Effector memory CD4-positive, alpha-beta T cell (primary cell): ENCODE data around the gene MYOM1.

Experiments used
- DNase-seq, 3 donors: peaks; one replicate each; pipeline ENCODE4 v3.0.0-alpha.2; 2020
- H3K27ac ChIP-seq: 2 replicates; pipeline ENCODE4 v1.7.0; 2013; ENCODE audit warnings: mild to moderate bottlenecking, low read length, moderate library complexity; ENCODE audit not compliant: insufficient read depth, poor library complexity, severe bottlenecking
- H3K27me3 ChIP-seq: replicated peaks from 2 replicates; pipeline ENCODE4 v1.7.0; 2013; ENCODE audit warnings: mild to moderate bottlenecking, low read length; ENCODE audit not compliant: insufficient read depth, control insufficient read depth, poor library complexity, severe bottlenecking
- H3K36me3 ChIP-seq: 2 replicates; pipeline ENCODE4 v1.7.0; 2013; ENCODE audit warnings: mild to moderate bottlenecking, low read length, moderate library complexity; ENCODE audit not compliant: control insufficient read depth, insufficient read depth
- H3K4me1 ChIP-seq: 2 replicates; pipeline ENCODE4 v1.7.0; 2013; ENCODE audit warnings: low read length, mild to moderate bottlenecking; ENCODE audit not compliant: control insufficient read depth, insufficient read depth, poor library complexity, severe bottlenecking
- H3K4me3 ChIP-seq: 2 replicates; pipeline ENCODE4 v1.7.0; 2013; ENCODE audit warnings: low read length, low read depth, mild to moderate bottlenecking; ENCODE audit not compliant: insufficient read depth, poor library complexity, severe bottlenecking
- H3K9me3 ChIP-seq: 2 replicates; pipeline ENCODE4 v1.7.0; 2013; ENCODE audit warnings: mild to moderate bottlenecking, low read length, moderate library complexity; ENCODE audit not compliant: control insufficient read depth
- total RNA-seq, 3 donors: gene quantifications; one replicate each; lab custom pipeline; 2026; lab: John Stamatoyannopoulos, UW

MYOM1 gene
- 2.8 to 6.8 (median 4.2) reads per million in 3 donors for total RNA-seq

GRCh38 chr18:3219631-3220335, at the start of gene MYOM1:
Gene MYOM1 (minus strand): TSS chr18:3219968. CDS start chr18:3215223, 4,745 bp downstream.
- no peak within 1 kb of the TSS for H3K27ac ChIP-seq
- H3K27me3 ChIP-seq = no peaks in the 10 kb centered on the region
- no peak for DNase-seq
- H3K36me3 ChIP-seq = no peaks in the 10 kb centered on the region
- no peaks in the 10 kb centered on the region for H3K9me3 ChIP-seq
- H3K4me3 ChIP-seq = no peak within 1 kb of the TSS
- H3K4me1 ChIP-seq = no peaks in the 10 kb centered on the region

- Histone ChIP-seq H3K9me3 (no peaks in the 10 kb centered on the region), H3K36me3 (peaks cover 10% of the 10 kb centered on the region), H3K4me1 (peaks cover 39% of the 10 kb centered on the region), H3K27me3 (no peaks in the 10 kb centered on the region), H3K4me3 (no peak overlapping the region), H3K27ac (no peak overlapping the region)
- no peak for DNase-seq
Measured at GRCh38 chr18:3269241-3269913, 49.6 kb upstream of the MYOM1 start.

GRCh38 chr18:3268306-3268705, 48.5 kb upstream of the MYOM1 start:
- Histone ChIP-seq H3K4me1 (peaks cover 43% of the 10 kb centered on the region), H3K27ac (no peak overlapping the region), H3K36me3 (no peaks in the 10 kb centered on the region), H3K4me3 (no peak overlapping the region), H3K27me3 (no peaks in the 10 kb centered on the region), H3K9me3 (no peaks in the 10 kb centered on the region)
- DNase-seq = no peak

DNA sequence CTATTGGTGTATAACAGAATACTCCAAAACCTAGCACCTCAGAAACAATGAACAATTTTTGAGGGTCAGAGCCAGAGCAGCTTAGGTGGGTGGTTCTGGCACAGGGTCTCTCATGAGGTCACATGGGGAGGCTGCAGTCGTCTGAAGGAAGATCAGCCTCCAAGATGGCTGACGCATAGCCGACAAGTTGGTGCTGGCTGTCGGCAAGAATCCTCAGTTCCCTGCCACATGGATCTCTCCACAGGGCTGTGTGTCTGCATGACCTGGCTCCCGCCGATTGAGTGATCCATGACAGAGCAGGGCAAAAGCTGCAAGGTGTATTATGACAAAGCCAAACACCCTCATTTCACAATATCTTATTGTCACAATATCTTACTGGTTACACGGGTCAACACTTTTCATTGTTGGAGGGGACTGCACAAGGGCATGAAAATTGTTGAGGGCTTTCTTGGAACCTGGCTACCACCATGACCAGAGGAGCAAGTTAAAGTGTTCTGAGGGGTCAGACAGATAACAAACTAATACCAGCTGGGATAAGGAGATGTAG, 46.4 kb upstream of the MYOM1 start:
- Histone ChIP-seq H3K4me3 (no peak overlapping the region), H3K36me3 (no peaks in the 10 kb centered on the region), H3K4me1 (peaks cover 43% of the 10 kb centered on the region), H3K9me3 (no peaks in the 10 kb centered on the region), H3K27me3 (no peaks in the 10 kb centered on the region), H3K27ac (peak overlapping the region; percentile 40)
- DNase-seq = no peak

DNA sequence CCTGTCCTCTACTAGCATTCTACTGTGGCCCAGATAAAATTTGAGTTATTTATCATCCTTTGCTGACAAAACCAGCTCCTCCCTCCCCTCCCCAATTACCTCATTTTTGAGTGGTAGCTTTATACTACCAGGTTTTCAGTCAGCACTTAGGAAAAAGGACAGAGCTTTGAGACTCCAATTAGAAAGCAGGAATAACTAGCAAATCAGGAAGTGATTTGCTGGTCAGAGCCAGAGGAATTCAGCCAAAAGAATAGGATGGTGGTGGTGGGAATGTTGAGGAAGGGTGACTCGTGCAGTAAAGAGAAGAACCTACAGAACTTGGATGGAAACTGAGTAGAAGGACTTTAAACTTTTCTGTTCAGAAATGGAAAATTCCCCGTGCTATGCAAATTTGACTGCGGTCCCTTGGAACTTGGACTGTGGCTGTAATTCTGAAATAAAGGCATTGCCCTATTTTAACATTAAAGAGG, 45.8 kb upstream of the MYOM1 start:
- H3K4me1 ChIP-seq = peaks cover 48% of the 10 kb centered on the region
- DNase-seq = no peak
- no peaks in the 10 kb centered on the region for H3K27me3 ChIP-seq
- H3K9me3 ChIP-seq = no peaks in the 10 kb centered on the region
- H3K27ac ChIP-seq = peak overlapping the region; percentile 40
- no peak overlapping the region for H3K4me3 ChIP-seq
- no peaks in the 10 kb centered on the region for H3K36me3 ChIP-seq

GRCh38 chr18:3264362-3264761, 44.6 kb upstream of the MYOM1 start:
- peak overlapping the region; percentile 19 for H3K4me3 ChIP-seq
- DNase-seq = no peak
- H3K27me3 ChIP-seq = no peaks in the 10 kb centered on the region
- peaks cover 51% of the 10 kb centered on the region for H3K4me1 ChIP-seq
- no peak overlapping the region for H3K27ac ChIP-seq
- no peaks in the 10 kb centered on the region for H3K36me3 ChIP-seq
- H3K9me3 ChIP-seq = no peaks in the 10 kb centered on the region

DNA sequence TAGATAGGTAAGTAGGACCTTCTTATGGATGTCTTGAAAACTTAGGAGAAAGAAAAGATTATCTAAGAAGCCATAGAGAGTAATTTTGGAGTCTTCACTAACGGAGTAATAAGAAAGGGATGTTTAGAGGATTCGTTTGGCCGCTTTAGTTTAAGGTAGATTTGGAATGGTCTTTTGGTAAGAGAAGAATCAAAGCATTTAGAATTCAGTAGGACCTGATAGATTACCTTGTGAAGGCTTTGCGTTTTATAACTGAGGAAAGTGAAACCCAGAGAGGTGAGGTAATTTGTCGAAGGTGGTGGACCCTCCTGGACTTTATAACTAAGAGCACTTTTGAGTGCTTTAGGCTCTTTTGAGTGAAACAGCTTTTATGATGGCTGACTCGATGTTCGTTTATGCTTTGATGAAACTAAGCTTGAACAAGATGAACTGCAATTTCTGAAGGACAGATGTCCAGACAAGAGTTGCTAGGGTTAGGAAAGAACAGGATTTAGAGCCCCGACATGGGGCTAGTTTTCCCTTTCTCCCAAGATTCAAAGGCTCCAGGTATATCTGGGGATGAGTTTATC, 43.4 kb upstream of the MYOM1 start:
- Histone ChIP-seq H3K27me3 (no peaks in the 10 kb centered on the region), H3K36me3 (peaks cover under 1% of the 10 kb centered on the region), H3K4me1 (peaks cover 43% of the 10 kb centered on the region), H3K4me3 (peak overlapping the region; percentile 84), H3K9me3 (no peaks in the 10 kb centered on the region), H3K27ac (peak overlapping the region; percentile 98)
- DNase-seq = no peak

DNA sequence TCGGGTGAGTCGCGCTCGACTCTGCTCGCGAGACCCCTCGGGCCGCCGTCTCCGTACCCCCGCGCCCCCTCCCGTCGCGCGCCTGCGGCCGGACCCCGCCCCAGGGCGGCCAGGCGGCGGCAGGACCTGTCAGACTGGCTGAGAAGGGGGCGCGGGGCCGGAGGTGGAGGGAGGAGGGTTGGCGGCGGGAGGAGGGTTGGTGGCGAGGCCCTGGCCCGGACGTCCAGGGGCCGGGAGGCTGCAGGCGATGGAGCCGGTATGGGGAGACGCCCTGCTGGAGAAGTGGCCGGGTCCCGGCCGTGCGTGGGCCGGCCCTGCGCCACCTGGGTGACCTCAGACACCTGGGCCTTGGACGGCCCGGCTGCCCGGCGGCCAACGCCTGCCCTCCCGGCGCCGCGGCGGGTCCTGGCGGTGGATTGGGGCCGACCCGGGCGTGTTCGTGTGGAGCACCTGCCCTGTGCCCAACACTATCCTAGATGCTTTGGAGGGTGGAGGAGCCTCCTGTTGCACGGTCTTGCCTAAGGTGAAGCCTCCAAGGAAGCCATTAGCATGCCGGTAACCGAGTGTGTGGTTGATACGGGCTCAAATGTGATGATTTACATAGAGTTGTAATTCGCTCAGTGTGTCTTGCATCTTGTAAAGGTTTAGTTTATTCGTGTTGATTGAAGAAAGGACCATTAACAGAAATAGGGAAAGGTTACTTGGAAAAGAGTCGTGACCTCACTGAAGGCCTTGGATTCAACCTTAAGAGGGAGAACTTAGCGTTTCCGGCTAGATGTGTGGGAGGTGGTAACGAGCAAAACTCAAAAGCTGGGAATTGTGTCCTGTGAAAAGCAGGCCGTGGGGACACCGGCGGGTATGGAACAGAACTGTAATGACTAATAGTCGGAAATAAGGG, 42.7 kb upstream of the MYOM1 start:
- peak overlapping the region; percentile 84 for H3K4me3 ChIP-seq
- H3K4me1 ChIP-seq = peaks cover 36% of the 10 kb centered on the region
- H3K27me3 ChIP-seq = no peaks in the 10 kb centered on the region
- H3K9me3 ChIP-seq = no peaks in the 10 kb centered on the region
- H3K27ac ChIP-seq = peak overlapping the region; percentile 98
- H3K36me3 ChIP-seq = peaks cover 8% of the 10 kb centered on the region
- DNase-seq = peak in 2 of 3 donors; percentile 18 to 22

DNA sequence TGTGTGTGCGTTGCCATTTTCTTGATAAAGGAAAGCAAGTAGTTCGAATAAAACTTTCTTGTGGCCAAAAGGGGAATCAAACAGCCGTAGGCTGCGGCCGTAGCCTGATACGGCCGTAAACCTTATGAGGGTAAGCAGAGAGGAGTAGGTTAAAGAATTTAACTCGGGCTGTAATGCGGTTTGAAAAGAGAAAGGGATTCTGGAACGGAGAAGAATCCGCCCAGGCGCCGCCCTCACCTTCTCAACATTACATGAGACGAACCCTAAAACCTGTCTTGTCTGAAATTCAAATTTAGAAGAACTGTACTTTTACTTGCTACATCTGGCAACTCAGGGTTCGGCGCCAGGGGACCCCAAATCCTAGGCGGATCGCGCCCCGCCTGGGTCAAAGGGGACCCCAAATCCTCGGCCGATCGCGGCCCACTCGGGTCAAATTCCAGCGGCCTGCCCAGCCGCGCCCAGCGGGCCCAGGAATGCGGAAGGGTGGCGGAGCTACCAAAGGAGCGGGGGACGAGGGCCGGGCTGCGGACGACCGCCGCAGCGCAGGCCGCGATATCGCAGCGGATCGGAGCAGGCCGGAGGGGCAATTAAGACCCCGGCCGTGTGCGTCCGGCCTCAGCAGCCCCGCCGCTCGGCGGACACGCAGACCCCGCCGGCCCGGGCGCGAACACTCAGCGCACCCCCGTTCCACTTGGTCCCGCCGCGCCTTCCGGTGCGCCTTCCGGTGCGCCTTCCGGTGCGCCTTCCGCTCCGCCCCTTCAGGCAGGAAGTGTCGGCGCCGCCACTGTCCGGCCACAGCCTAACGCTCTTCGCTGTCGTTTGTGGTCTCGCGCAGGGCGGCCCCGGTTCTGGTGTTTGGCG, 41.8 kb upstream of the MYOM1 start, which contains the start of gene MYL12B:
Gene MYL12B (plus strand): TSS at position 761 of the 861 bp plus-strand sequence. CDS start 10,766 bp downstream, outside the sequence.
- H3K36me3 ChIP-seq = peaks cover 17% of the 10 kb centered on the region
- no peaks in the 10 kb centered on the region for H3K9me3 ChIP-seq
- no peaks in the 10 kb centered on the region for H3K27me3 ChIP-seq
- peaks cover 28% of the 10 kb centered on the region for H3K4me1 ChIP-seq
- peak; percentile 71 to 80 (median 79) for DNase-seq
- H3K4me3 ChIP-seq = peak within 1 kb of the TSS; percentile 84
- H3K27ac ChIP-seq = peak within 1 kb of the TSS; percentile 98
